Measurements from ENCODE around the gene IQCF6.
"Not testable (repeated sequence)": the region's sequence is repeated elsewhere in the genome, so short reads cannot be mapped to it uniquely, and the experiment has no call there.

IQCF6 gene

DNA sequence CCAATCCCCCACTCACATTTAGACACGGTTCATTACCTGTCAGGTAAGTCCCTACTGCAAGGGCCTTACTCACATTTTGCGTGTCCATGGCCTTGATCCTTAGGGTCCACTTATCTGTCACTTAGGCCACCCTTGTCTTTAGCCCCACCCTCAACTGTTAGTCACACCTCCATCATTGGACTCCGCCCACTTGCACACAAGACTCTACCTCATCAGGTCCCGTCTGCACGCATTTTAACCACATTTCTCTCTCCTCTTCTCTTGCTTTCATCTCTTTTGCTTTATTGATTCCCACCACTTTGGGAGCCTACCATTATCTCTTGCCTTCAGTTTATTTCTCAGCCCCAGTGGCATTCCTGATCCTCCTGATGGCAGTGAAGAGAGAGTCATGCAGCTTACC lies at the start of gene IQCF6:
IQCF6 (minus strand) TSS at position 101 of the 400 bp plus-strand sequence; CDS start at position 88, 13 bp downstream.
- no peak for DNase-seq

DNA sequence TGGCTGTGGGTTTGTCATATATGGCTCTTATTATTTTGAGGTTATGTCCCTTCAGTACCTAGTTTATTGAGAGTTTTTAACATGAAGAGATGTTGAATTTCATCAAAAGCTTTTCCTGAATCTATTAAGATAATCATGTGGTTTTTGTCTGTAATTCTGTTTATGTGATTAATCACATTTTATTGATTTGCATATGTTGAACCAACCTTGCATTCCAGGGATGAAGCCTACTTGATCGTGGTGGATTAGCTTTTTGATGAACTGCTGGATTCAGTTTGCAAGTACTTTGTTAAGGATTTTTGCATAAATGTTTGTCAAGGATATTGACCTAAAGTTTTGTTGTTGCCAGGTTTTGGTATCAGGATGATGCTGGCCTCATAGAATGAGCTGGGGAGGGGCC lies 49.3 kb upstream of the IQCF6 start:
- DNase-seq = no peak

- DNase-seq = no peak
Measured at GRCh38 chr3:51819709-51820406, 40.8 kb upstream of the IQCF6 start.

GRCh38 chr3:51819151-51819550 lies 40.1 kb upstream of the IQCF6 start:
- DNase-seq = no peak

DNA sequence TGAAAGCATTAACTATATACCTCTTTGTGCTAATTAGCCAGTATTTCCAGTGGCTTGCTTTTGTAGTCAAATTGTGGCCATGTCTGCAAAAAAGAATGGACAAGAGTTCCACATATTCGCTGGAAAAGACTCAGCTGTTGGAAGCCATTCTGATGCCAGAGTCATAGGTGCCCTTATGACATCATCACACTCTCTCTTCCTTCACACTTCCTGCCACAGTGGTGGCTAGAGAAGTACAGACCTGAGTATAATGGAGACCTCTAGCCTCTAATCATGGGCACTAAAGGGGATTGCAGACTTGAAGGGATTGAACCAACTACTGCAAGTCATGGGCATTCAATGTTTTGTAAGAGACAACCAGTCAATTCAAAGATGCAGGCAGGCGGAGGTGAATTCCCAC lies 38.3 kb upstream of the IQCF6 start:
- DNase-seq = peak; percentile 16

DNA sequence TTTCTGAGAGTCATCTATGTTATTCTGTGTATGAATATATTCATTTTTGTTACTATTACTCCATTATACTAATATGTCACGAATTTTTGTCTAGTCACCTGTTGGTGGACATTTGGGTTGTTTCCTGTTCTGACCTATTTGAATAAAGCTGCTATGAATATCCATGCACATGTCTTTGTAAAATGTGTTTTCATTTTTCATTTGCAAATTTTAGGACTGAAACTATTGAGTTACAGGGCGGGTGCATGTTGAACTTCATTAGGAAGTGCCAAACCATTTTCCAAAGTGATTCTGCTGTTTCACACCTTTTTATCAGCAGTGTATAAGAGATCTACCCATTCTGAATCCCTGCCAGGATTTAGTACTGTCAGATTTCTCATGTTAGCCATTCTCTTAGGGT lies 37.7 kb upstream of the IQCF6 start:
- DNase-seq = no peak

- DNase-seq = no peak
Measured at GRCh38 chr3:51815614-51816013, 36.6 kb upstream of the IQCF6 start.

- no peak for DNase-seq
Measured at GRCh38 chr3:51814034-51814433, 35.0 kb upstream of the IQCF6 start.

- no peak for DNase-seq
Measured at GRCh38 chr3:51813539-51813938, 34.5 kb upstream of the IQCF6 start.

GRCh38 chr3:51808934-51809333 lies 29.9 kb upstream of the IQCF6 start:
- no peak for DNase-seq

DNA sequence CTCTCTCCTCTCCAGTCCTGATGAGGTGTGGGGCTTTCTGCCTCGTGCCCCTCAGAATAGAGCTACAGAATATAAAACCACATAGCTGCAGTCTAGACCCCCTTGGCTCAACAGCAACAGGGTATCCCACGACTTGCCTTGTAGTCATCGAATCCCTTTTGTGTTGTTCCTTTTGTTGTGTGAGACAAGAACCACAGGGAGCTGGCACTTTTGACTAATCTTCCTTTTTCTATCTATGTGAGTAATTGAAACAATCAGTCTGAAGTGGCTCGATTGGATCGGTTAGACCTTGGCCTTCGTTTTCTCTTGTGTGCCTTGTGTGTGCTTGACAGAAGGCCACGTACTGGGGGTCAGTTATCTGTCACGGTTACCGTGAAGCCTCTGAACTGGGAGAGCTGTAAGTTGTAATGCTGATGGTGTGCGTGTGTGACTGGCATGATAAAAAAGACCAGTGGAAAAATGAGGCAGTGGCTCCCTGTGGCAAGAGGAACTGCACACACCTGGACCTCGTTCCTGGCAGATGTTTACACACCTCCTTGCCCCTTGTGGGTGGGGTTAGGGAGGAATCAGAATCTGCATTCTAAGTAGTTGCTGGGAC lies 23.2 kb upstream of the IQCF6 start:
- DNase-seq = no peak

- no peak for DNase-seq
Measured at GRCh38 chr3:51800750-51801125, 21.7 kb upstream of the IQCF6 start.

DNA sequence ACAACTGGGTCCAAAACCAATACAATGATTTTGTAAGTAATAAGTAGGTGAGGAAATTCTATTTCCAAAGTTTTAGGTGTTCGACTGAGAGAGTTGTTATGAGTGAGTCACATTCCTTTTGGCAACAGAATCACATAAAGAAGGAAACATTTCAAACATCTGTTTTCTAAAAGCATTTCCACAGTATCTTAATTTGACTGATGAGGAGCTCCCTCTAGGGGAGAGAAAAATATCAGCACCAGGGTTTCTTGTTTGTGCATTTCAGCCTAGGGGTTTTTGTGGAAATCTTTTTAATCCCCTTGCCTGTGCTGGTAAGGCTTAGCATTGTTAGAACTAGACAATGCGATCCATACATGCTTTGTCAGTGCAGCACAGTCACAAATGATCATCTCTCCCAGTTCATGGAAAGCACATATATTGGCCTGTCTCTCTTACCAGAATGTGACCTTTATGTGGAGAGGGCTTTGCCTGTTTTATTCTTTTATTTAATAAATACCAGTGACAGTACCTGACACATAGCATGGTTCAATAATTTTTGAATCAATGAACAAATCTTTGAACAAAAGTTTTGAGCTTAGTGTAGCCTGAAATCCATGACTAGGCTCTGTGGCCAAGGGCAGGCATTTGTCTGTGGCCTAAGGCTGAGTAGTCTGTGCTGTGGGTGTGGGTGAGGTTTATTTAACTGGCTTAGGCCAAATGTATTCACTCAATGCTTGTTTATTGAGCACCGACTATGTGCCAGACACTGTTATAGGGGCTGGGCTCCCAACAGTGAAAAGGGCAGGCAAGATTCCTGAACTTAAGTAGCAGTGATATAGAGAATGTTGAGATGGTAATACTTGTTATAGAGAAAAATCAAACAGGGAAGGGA lies 21.1 kb upstream of the IQCF6 start:
- DNase-seq = peak; percentile 64

DNA sequence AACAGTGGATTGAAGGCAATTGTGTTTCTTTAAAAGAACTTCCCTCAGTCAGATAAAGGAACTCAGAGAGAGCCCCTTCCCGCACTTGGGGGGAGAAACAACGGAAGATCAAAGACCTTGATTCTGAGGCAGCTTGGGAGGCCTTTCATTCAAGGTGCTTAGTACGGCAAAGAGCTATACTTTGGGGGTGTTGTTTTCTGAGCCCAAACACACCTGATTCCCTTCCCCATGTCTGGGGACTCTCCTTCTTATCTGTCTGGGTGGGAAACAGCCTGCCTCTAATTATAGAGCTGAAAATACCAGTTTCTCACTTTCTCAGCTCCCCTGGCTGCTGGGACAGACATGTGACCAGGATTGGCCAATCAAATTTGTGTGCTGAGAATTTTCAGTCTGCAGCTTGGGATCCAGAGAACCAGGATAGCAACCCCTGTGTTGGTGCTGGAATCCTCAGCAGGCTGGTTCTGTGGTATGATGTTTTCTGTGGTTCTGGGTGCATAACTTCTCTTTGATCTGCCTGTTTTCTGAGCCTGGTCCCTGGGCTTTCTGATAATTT lies 19.4 kb upstream of the IQCF6 start:
- DNase-seq = no peak

DNA sequence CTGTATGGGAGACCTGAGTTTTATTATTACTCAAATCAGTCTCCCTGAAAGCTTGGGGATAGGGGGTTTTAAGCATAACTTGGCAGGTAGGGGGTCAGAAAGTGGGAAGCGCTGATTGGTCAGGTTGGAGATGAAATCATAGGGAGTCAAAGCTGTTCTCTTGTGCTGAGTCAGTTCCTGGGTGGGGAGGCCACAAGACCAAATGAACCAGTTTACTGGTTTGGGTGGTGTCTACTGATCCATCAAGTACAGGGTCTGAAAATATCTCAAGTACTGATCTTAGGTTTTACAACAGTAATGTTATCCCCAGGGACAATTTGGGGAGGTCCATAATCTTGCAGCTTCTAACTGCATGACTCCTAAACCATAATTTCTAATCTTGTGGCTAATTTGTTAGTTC lies 17.8 kb upstream of the IQCF6 start:
- peak; percentile 79 for DNase-seq

GRCh38 chr3:51794206-51794605 lies 15.2 kb upstream of the IQCF6 start:
- no peak for DNase-seq

DNA sequence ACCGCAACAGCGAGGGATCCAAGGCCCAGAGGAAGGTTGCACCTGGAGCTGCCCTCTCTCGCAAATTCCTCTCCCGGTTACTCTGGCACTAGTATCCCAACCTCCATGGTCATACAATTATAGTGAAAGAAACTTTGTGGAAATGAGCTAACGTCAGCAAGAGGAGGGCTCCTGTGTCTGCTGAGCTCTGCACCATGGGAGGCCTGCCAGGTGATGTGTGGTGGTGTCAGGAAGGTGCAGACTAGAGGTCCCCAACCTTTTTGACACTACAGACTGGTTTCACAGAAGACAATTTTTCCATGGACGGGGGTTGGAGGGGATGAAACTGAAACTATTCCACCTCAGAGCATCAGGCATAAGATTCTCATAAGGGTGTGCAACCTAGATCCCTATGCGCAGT lies 13.2 kb upstream of the IQCF6 start:
- no peak for DNase-seq

DNA sequence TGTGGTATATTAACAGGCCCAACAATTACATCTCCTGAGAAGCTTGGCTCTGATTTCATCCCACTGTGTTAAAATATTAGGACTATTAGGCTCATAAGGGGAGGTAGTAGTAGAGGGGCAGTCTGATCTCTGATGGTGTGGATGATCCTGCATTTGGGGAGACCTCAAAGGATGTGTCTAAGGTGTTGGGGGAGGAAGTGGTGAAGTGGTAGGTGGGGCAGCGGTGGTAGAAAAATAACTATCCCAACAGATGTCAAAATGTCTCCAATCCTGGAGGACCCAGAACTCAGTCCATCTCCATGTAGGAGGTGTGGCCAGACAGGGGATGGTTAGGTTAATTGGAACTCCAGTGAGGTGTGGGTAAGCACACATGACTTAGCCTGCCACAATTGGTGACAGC lies 10.4 kb upstream of the IQCF6 start:
- no peak for DNase-seq

GRCh38 chr3:51787576-51787975 lies 8.5 kb upstream of the IQCF6 start:
- DNase-seq = not testable (repeated sequence)

DNA sequence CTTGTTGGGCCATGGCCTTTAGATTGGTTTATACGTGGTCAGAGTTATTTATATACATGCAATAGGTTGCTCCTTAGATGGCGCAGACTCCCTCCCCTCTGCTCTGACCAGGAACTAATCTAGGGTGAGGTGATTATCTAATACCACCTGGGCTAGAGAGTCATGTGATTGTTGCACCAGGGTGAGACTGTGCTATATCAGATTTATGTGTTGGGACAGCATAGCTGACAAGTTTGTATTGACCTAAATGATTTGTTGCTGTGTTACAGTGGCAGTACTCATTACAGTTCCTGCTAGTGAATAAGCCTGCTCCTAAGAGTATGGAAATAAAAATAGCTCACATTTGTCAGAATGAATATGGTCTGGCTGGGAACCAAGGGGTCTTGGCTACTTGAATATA lies 7.2 kb upstream of the IQCF6 start:
- no peak for DNase-seq

- no peak for DNase-seq
Measured at GRCh38 chr3:51778554-51778953, 483 bp downstream of the IQCF6 start.

- DNase-seq = no peak
Measured at GRCh38 chr3:51777985-51778384, 1.1 kb downstream of the IQCF6 start.

DNA sequence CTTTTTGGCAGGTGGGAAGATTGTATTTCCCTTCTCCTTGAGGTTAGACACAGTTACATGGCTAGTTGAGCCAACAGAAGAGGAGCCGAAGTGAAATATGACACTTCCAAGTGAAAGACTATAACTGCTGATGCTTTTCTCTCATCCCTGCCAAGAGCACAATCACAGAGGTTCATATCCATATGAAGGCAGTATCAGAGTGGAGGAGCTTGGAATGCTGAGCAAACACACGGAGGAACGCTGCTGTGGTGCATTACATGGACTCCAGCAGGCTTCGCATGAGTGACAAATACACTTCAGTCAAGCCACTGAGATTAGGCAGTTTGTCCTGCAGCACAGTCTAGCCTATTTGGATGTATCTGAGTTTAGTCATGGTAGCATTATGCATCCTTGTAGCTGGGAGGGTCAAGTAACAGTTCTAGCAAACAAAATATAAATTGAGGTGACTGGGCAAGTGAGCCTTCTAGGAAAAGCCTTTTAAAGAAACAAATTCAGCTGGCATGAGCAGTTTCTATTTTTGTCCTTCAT lies 5.4 kb downstream of the IQCF6 start:
- DNase-seq = no peak

All from activated CD4-positive, alpha-beta T cell treated with anti-CD3 and anti-CD28 coated beads, Interleukin-2, amount 50 U/mL, for 16 hours (primary cell).